BLaER1 treated with 17β-estradiol and CSF1 and Interleukin-3, amounts not matched to agents 10 nM and 100 nM (cell line): ENCODE data around the gene ZBTB21.

Experiments used
- H3K27ac ChIP-seq, 11 experiments: shearing (Covaris generic); formaldehyde crosslinking; 2 replicates each; pipeline ENCODE4 v1.8.1; 2022
- H3K27me3 ChIP-seq, 11 experiments: shearing (Covaris generic); formaldehyde crosslinking; 2 replicates each; pipeline ENCODE4 v1.8.1; 2022
- H3K36me3 ChIP-seq, 11 experiments: shearing (Covaris generic); formaldehyde crosslinking; 2 replicates each; pipeline ENCODE4 v1.8.1; 2022
- H3K4me1 ChIP-seq, 10 experiments: shearing (Covaris generic); formaldehyde crosslinking; 2 replicates each; pipeline ENCODE4 v1.8.1; 2022
- H3K4me2 ChIP-seq, 11 experiments: shearing (Covaris generic); formaldehyde crosslinking; 2 replicates each; pipeline ENCODE4 v1.8.1; 2022
- H3K4me3 ChIP-seq, 10 experiments: shearing (Covaris generic); formaldehyde crosslinking; 2 replicates each; pipeline ENCODE4 v1.8.1; 2022
- H3K9ac ChIP-seq, 11 experiments: shearing (Covaris generic); formaldehyde crosslinking; 2 replicates each; pipeline ENCODE4 v1.8.1; 2022
- H3K9me3 ChIP-seq, 11 experiments: shearing (Covaris generic); formaldehyde crosslinking; replicated peaks in 1 of 11; 2 replicates each; pipeline ENCODE4 v1.8.1; 2022
- H4K20me1 ChIP-seq, 11 experiments: shearing (Covaris generic); formaldehyde crosslinking; 2 replicates each; pipeline ENCODE4 v1.8.1; 2022
- Cebpa-rat ChIP-seq, 11 experiments: shearing (Covaris generic); IDR thresholded peaks; 2 replicates each; pipeline ENCODE4 v1.8.1; 2022

The ZBTB21 gene

GRCh38 chr21:41957991-41958766 is 52.0 kb downstream of the ZBTB21 start:
- Histone ChIP-seq H3K4me3 (no peak overlapping the region), H4K20me1 (no peaks in the 10 kb centered on the region; a peak in 1 of 22 replicates), H3K27ac (peak overlapping the region in 1 of 11 experiments; percentile 58; a peak in 1 of 22 replicates), H3K9me3 (no peaks in the 10 kb centered on the region), H3K4me1 (peaks cover 18 to 75% (median 63%) of the 10 kb centered on the region in 10 experiments; a peak in 19 of 20 replicates), H3K9ac (no peak overlapping the region), H3K4me2 (peak overlapping the region in 1 of 11 experiments; percentile 99; a peak in 2 of 22 replicates), H3K27me3 (peaks cover 0 to 5% (median 0%) of the 10 kb centered on the region in 11 experiments; a peak in 5 of 22 replicates), H3K36me3 (no peaks in the 10 kb centered on the region)
- TF ChIP-seq Cebpa-rat (IDR thresholded peaks at IDR 0.05) = no peak

- peak overlapping the region in 4 of 11 experiments; percentile 33 to 58 (median 36); a peak in 6 of 22 replicates for H3K27ac ChIP-seq
- peak overlapping the region in 1 of 11 experiments; percentile 30; a peak in 2 of 22 replicates for H3K9ac ChIP-seq
- peaks cover 26 to 78% (median 66%) of the 10 kb centered on the region in 10 experiments for H3K4me1 ChIP-seq
- TF ChIP-seq Cebpa-rat (IDR thresholded peaks at IDR 0.05) = no peak
- H4K20me1 ChIP-seq = peaks cover 0 to 4% (median 0%) of the 10 kb centered on the region in 11 experiments; a peak in 4 of 22 replicates
- H3K4me2 ChIP-seq = peak overlapping the region in 10 of 11 experiments; percentile 23 to 99 (median 98); a peak in 19 of 22 replicates
- no peak overlapping the region for H3K4me3 ChIP-seq
- H3K36me3 ChIP-seq = no peaks in the 10 kb centered on the region
- H3K27me3 ChIP-seq = peaks cover 0 to 8% (median 0%) of the 10 kb centered on the region in 11 experiments; a peak in 5 of 22 replicates
- H3K9me3 ChIP-seq = no peaks in the 10 kb centered on the region
These were observed 53.0 kb downstream of the ZBTB21 start for GRCh38 chr21:41956926-41957729.

GRCh38 chr21:41955516-41955915 is 54.6 kb downstream of the ZBTB21 start:
- peak overlapping the region in 2 of 11 experiments; percentile 8 to 14; a peak in 2 of 22 replicates for H3K27ac ChIP-seq
- peaks cover 0 to 19% (median 6%) of the 10 kb centered on the region in 11 experiments; a peak in 6 of 22 replicates for H4K20me1 ChIP-seq
- H3K4me1 ChIP-seq = peaks cover 21 to 70% (median 59%) of the 10 kb centered on the region in 10 experiments
- H3K4me2 ChIP-seq = peak overlapping the region; percentile 9 to 99 (median 98); a peak in 20 of 22 replicates
- 0 out of 20 replicates have a peak overlapping the region, but pooled peaks of 1 of the 10 experiments have one; percentile 1 for H3K4me3 ChIP-seq
- H3K9me3 ChIP-seq = 0 out of 22 replicates have a peak, but pooled peaks cover 0 to under 1% (median 0%) of the 10 kb centered on the region in 11 experiments
- H3K27me3 ChIP-seq = peaks cover 0 to 8% (median 0%) of the 10 kb centered on the region in 11 experiments; a peak in 4 of 22 replicates
- H3K9ac ChIP-seq = peak overlapping the region in 4 of 11 experiments; percentile 27 to 55 (median 40); a peak in 4 of 22 replicates
- peaks cover 0 to 10% (median 2%) of the 10 kb centered on the region in 11 experiments; a peak in 9 of 22 replicates for H3K36me3 ChIP-seq
- no peak for TF ChIP-seq Cebpa-rat (IDR thresholded peaks at IDR 0.05)

GRCh38 chr21:41954654-41955499 is 55.3 kb downstream of the ZBTB21 start:
- peaks cover 0 to 16% (median 7%) of the 10 kb centered on the region in 11 experiments; a peak in 10 of 22 replicates for H3K36me3 ChIP-seq
- TF ChIP-seq Cebpa-rat (IDR thresholded peaks at IDR 0.05) = no peak
- peaks cover 0 to 19% (median 6%) of the 10 kb centered on the region in 11 experiments; a peak in 6 of 22 replicates for H4K20me1 ChIP-seq
- H3K4me3 ChIP-seq = peak overlapping the region in 1 of 10 experiments; percentile 76; a peak in 2 of 20 replicates
- peak overlapping the region in 3 of 11 experiments; percentile 67 to 76 (median 69); a peak in 5 of 22 replicates for H3K27ac ChIP-seq
- peaks cover 0 to 8% (median 0%) of the 10 kb centered on the region in 11 experiments; a peak in 4 of 22 replicates for H3K27me3 ChIP-seq
- H3K4me2 ChIP-seq = peak overlapping the region; percentile 9 to 99 (median 98); a peak in 19 of 22 replicates
- peaks cover 21 to 69% (median 58%) of the 10 kb centered on the region in 10 experiments for H3K4me1 ChIP-seq
- H3K9me3 ChIP-seq = peaks cover 0 to 6% (median 0%) of the 10 kb centered on the region in 11 experiments; a peak in 2 of 22 replicates
- H3K9ac ChIP-seq = peak overlapping the region in 3 of 11 experiments; percentile 27 to 84 (median 55); a peak in 4 of 22 replicates

- peaks cover 0 to 16% (median 7%) of the 10 kb centered on the region in 11 experiments; a peak in 10 of 22 replicates for H3K36me3 ChIP-seq
- peak within 1 kb of the TSS; percentile 65 to 80 (median 75) for H3K27ac ChIP-seq
- peak within 1 kb of the TSS; percentile 96 to 99 (median 99) for H3K4me2 ChIP-seq
- peaks cover 0 to 19% (median 6%) of the 10 kb centered on the region in 11 experiments; a peak in 9 of 22 replicates for H4K20me1 ChIP-seq
- peaks cover 0 to 6% (median 0%) of the 10 kb centered on the region in 11 experiments; a peak in 2 of 22 replicates for H3K9me3 ChIP-seq
- H3K27me3 ChIP-seq = peaks cover 0 to 8% (median 0%) of the 10 kb centered on the region in 11 experiments; a peak in 4 of 22 replicates
- H3K9ac ChIP-seq = peak within 1 kb of the TSS; percentile 73 to 90 (median 84)
- TF ChIP-seq Cebpa-rat (IDR thresholded peaks at IDR 0.05) = no peak
- peaks cover 23 to 66% (median 59%) of the 10 kb centered on the region in 10 experiments for H3K4me1 ChIP-seq
- peak within 1 kb of the TSS; percentile 70 to 85 (median 75) for H3K4me3 ChIP-seq
These were observed 56.1 kb downstream of the ZBTB21 start, which contains the start of gene C2CD2 for GRCh38 chr21:41953831-41954653. TSS of gene C2CD2 (minus strand) at chr21:41954018. CDS start at chr21:41953648, 370 bp downstream.

- peak overlapping the region; percentile 96 to 99 (median 99) for H3K4me2 ChIP-seq
- peaks cover 0 to 6% (median 0%) of the 10 kb centered on the region in 11 experiments; a peak in 2 of 22 replicates for H3K9me3 ChIP-seq
- peaks cover 0 to 21% (median 6%) of the 10 kb centered on the region in 11 experiments; a peak in 10 of 22 replicates for H4K20me1 ChIP-seq
- no peak for TF ChIP-seq Cebpa-rat (IDR thresholded peaks at IDR 0.05)
- peaks cover 0 to 8% (median 0%) of the 10 kb centered on the region in 11 experiments; a peak in 4 of 22 replicates for H3K27me3 ChIP-seq
- peak overlapping the region; percentile 65 to 80 (median 75) for H3K27ac ChIP-seq
- H3K36me3 ChIP-seq = peaks cover 0 to 16% (median 7%) of the 10 kb centered on the region in 11 experiments; a peak in 10 of 22 replicates
- H3K4me1 ChIP-seq = peaks cover 30 to 66% (median 60%) of the 10 kb centered on the region in 10 experiments
- peak overlapping the region; percentile 73 to 90 (median 84) for H3K9ac ChIP-seq
- H3K4me3 ChIP-seq = peak overlapping the region; percentile 70 to 85 (median 75)
These were observed 56.8 kb downstream of the ZBTB21 start for GRCh38 chr21:41953249-41953830.
